Measurements from ENCODE around the gene PPP4R1. TPM values are rescaled to one million over a fixed set of nuclear protein-coding genes. Genes with fewer than 3 reads are reported as not detected.

The PPP4R1 gene
- total RNA-seq, 1 donor from 2014 or later = 151 TPM

GRCh38 chr18:9558387-9559064 is 55.8 kb downstream of the PPP4R1 start:
- peaks cover 13 to 57% (median 50%) of the 10 kb centered on the region in 3 donors for H3K36me3 ChIP-seq (ENCODE audit: control insufficient read depth in 3 of 3, insufficient read depth in 3 of 3, low read length in 3 of 3)
- H3K4me3 ChIP-seq (ENCODE audit: low read length in 3 of 3) = no peak overlapping the region
- H3K27ac ChIP-seq (ENCODE audit: low read depth, low read length) = no peak overlapping the region
- H3K27me3 ChIP-seq (ENCODE audit: control insufficient read depth in 3 of 3, insufficient read depth in 3 of 3, low read length in 3 of 3) = no peaks in the 10 kb centered on the region
- H3K9me3 ChIP-seq (ENCODE audit: control insufficient read depth in 3 of 3, low read length in 3 of 3) = no peaks in the 10 kb centered on the region
- no peaks in the 10 kb centered on the region for H3K4me1 ChIP-seq (ENCODE audit: control insufficient read depth in 3 of 3, insufficient read depth in 3 of 3, low read length in 3 of 3)
- no peak overlapping the region for H3K9ac ChIP-seq (ENCODE audit: low read depth in 1 of 3, low read length in 3 of 3)

GRCh38 chr18:9557250-9557943 is 57.0 kb downstream of the PPP4R1 start:
- Histone ChIP-seq H3K9ac (ENCODE audit: low read depth in 1 of 3, low read length in 3 of 3) (no peak overlapping the region), H3K9me3 (ENCODE audit: control insufficient read depth in 3 of 3, low read length in 3 of 3) (no peaks in the 10 kb centered on the region), H3K27ac (ENCODE audit: low read depth, low read length) (no peak overlapping the region), H3K27me3 (ENCODE audit: control insufficient read depth in 3 of 3, insufficient read depth in 3 of 3, low read length in 3 of 3) (no peaks in the 10 kb centered on the region), H3K4me1 (ENCODE audit: control insufficient read depth in 3 of 3, insufficient read depth in 3 of 3, low read length in 3 of 3) (no peaks in the 10 kb centered on the region), H3K36me3 (ENCODE audit: control insufficient read depth in 3 of 3, insufficient read depth in 3 of 3, low read length in 3 of 3) (peaks cover 14 to 60% (median 47%) of the 10 kb centered on the region in 3 donors), H3K4me3 (ENCODE audit: low read length in 3 of 3) (no peak overlapping the region)

- no peaks in the 10 kb centered on the region for H3K9me3 ChIP-seq (ENCODE audit: control insufficient read depth in 3 of 3, low read length in 3 of 3)
Measured at GRCh38 chr18:9552616-9553015, 61.7 kb downstream of the PPP4R1 start.

GRCh38 chr18:9552191-9552590 is 62.2 kb downstream of the PPP4R1 start:
- H3K4me1 ChIP-seq (ENCODE audit: control insufficient read depth in 3 of 3, insufficient read depth in 3 of 3, low read length in 3 of 3) = no peaks in the 10 kb centered on the region
- no peak overlapping the region for H3K27ac ChIP-seq (ENCODE audit: low read depth, low read length)
- no peaks in the 10 kb centered on the region for H3K9me3 ChIP-seq (ENCODE audit: control insufficient read depth in 3 of 3, low read length in 3 of 3)
- H3K36me3 ChIP-seq (ENCODE audit: control insufficient read depth in 3 of 3, insufficient read depth in 3 of 3, low read length in 3 of 3) = peaks cover 37 to 69% (median 50%) of the 10 kb centered on the region in 3 donors
- H3K4me3 ChIP-seq (ENCODE audit: low read length in 3 of 3) = no peak overlapping the region
- H3K9ac ChIP-seq (ENCODE audit: low read depth in 1 of 3, low read length in 3 of 3) = no peak overlapping the region
- H3K27me3 ChIP-seq (ENCODE audit: control insufficient read depth in 3 of 3, insufficient read depth in 3 of 3, low read length in 3 of 3) = no peaks in the 10 kb centered on the region

More at GRCh38 chr18:9552616-9553015, 61.7 kb downstream of the PPP4R1 start:
- H3K4me1 ChIP-seq (ENCODE audit: control insufficient read depth in 3 of 3, insufficient read depth in 3 of 3, low read length in 3 of 3) = no peaks in the 10 kb centered on the region
- H3K27me3 ChIP-seq (ENCODE audit: control insufficient read depth in 3 of 3, insufficient read depth in 3 of 3, low read length in 3 of 3) = no peaks in the 10 kb centered on the region
- H3K36me3 ChIP-seq (ENCODE audit: control insufficient read depth in 3 of 3, insufficient read depth in 3 of 3, low read length in 3 of 3) = peaks cover 34 to 69% (median 50%) of the 10 kb centered on the region in 3 donors
- no peak overlapping the region for H3K27ac ChIP-seq (ENCODE audit: low read depth, low read length)
- no peak overlapping the region for H3K4me3 ChIP-seq (ENCODE audit: low read length in 3 of 3)
- no peak overlapping the region for H3K9ac ChIP-seq (ENCODE audit: low read depth in 1 of 3, low read length in 3 of 3)

GRCh38 chr18:9550429-9550828 is 63.9 kb downstream of the PPP4R1 start:
- Histone ChIP-seq H3K4me1 (ENCODE audit: control insufficient read depth in 3 of 3, insufficient read depth in 3 of 3, low read length in 3 of 3) (no peaks in the 10 kb centered on the region), H3K27ac (ENCODE audit: low read depth, low read length) (no peak overlapping the region), H3K27me3 (ENCODE audit: control insufficient read depth in 3 of 3, insufficient read depth in 3 of 3, low read length in 3 of 3) (no peaks in the 10 kb centered on the region), H3K9ac (ENCODE audit: low read depth in 1 of 3, low read length in 3 of 3) (no peak overlapping the region), H3K36me3 (ENCODE audit: control insufficient read depth in 3 of 3, insufficient read depth in 3 of 3, low read length in 3 of 3) (peaks cover 44 to 74% (median 49%) of the 10 kb centered on the region in 3 donors), H3K4me3 (ENCODE audit: low read length in 3 of 3) (no peak overlapping the region), H3K9me3 (ENCODE audit: control insufficient read depth in 3 of 3, low read length in 3 of 3) (no peaks in the 10 kb centered on the region)

- Histone ChIP-seq H3K36me3 (ENCODE audit: control insufficient read depth in 3 of 3, insufficient read depth in 3 of 3, low read length in 3 of 3) (peaks cover 47 to 72% (median 49%) of the 10 kb centered on the region in 3 donors), H3K4me3 (ENCODE audit: low read length in 3 of 3) (no peak overlapping the region), H3K4me1 (ENCODE audit: control insufficient read depth in 3 of 3, insufficient read depth in 3 of 3, low read length in 3 of 3) (no peaks in the 10 kb centered on the region), H3K27ac (ENCODE audit: low read depth, low read length) (no peak overlapping the region), H3K9ac (ENCODE audit: low read depth in 1 of 3, low read length in 3 of 3) (no peak overlapping the region), H3K9me3 (ENCODE audit: control insufficient read depth in 3 of 3, low read length in 3 of 3) (no peaks in the 10 kb centered on the region), H3K27me3 (ENCODE audit: control insufficient read depth in 3 of 3, insufficient read depth in 3 of 3, low read length in 3 of 3) (no peaks in the 10 kb centered on the region)
Measured at GRCh38 chr18:9549405-9549804, 65.0 kb downstream of the PPP4R1 start.

- no peak overlapping the region for H3K4me3 ChIP-seq (ENCODE audit: low read length in 3 of 3)
- H3K27ac ChIP-seq (ENCODE audit: low read depth, low read length) = no peak overlapping the region
- H3K36me3 ChIP-seq (ENCODE audit: control insufficient read depth in 3 of 3, insufficient read depth in 3 of 3, low read length in 3 of 3) = peaks cover 40 to 61% (median 44%) of the 10 kb centered on the region in 3 donors
- H3K27me3 ChIP-seq (ENCODE audit: control insufficient read depth in 3 of 3, insufficient read depth in 3 of 3, low read length in 3 of 3) = no peaks in the 10 kb centered on the region
- H3K9ac ChIP-seq (ENCODE audit: low read depth in 1 of 3, low read length in 3 of 3) = no peak overlapping the region
- no peaks in the 10 kb centered on the region for H3K4me1 ChIP-seq (ENCODE audit: control insufficient read depth in 3 of 3, insufficient read depth in 3 of 3, low read length in 3 of 3)
- no peaks in the 10 kb centered on the region for H3K9me3 ChIP-seq (ENCODE audit: control insufficient read depth in 3 of 3, low read length in 3 of 3)
Measured at GRCh38 chr18:9547782-9548181, 66.6 kb downstream of the PPP4R1 start.

GRCh38 chr18:9546468-9546867 is 67.9 kb downstream of the PPP4R1 start:
- Histone ChIP-seq H3K9me3 (ENCODE audit: control insufficient read depth in 3 of 3, low read length in 3 of 3) (no peaks in the 10 kb centered on the region), H3K27ac (ENCODE audit: low read depth, low read length) (no peak overlapping the region), H3K9ac (ENCODE audit: low read depth in 1 of 3, low read length in 3 of 3) (no peak overlapping the region), H3K4me1 (ENCODE audit: control insufficient read depth in 3 of 3, insufficient read depth in 3 of 3, low read length in 3 of 3) (no peaks in the 10 kb centered on the region), H3K36me3 (ENCODE audit: control insufficient read depth in 3 of 3, insufficient read depth in 3 of 3, low read length in 3 of 3) (peaks cover 35 to 52% (median 36%) of the 10 kb centered on the region in 3 donors), H3K27me3 (ENCODE audit: control insufficient read depth in 3 of 3, insufficient read depth in 3 of 3, low read length in 3 of 3) (no peaks in the 10 kb centered on the region), H3K4me3 (ENCODE audit: low read length in 3 of 3) (no peak overlapping the region)

GRCh38 chr18:9545029-9545428 is 69.3 kb downstream of the PPP4R1 start:
- peaks cover 31 to 40% (median 37%) of the 10 kb centered on the region in 3 donors for H3K36me3 ChIP-seq (ENCODE audit: control insufficient read depth in 3 of 3, insufficient read depth in 3 of 3, low read length in 3 of 3)
- no peaks in the 10 kb centered on the region for H3K4me1 ChIP-seq (ENCODE audit: control insufficient read depth in 3 of 3, insufficient read depth in 3 of 3, low read length in 3 of 3)
- H3K9ac ChIP-seq (ENCODE audit: low read depth in 1 of 3, low read length in 3 of 3) = no peak overlapping the region
- no peak overlapping the region for H3K4me3 ChIP-seq (ENCODE audit: low read length in 3 of 3)
- no peaks in the 10 kb centered on the region for H3K9me3 ChIP-seq (ENCODE audit: control insufficient read depth in 3 of 3, low read length in 3 of 3)
- H3K27ac ChIP-seq (ENCODE audit: low read depth, low read length) = no peak overlapping the region
- H3K27me3 ChIP-seq (ENCODE audit: control insufficient read depth in 3 of 3, insufficient read depth in 3 of 3, low read length in 3 of 3) = no peaks in the 10 kb centered on the region

- Histone ChIP-seq H3K9ac (ENCODE audit: low read depth in 1 of 3, low read length in 3 of 3) (no peak overlapping the region), H3K4me1 (ENCODE audit: control insufficient read depth in 3 of 3, insufficient read depth in 3 of 3, low read length in 3 of 3) (no peaks in the 10 kb centered on the region), H3K36me3 (ENCODE audit: control insufficient read depth in 3 of 3, insufficient read depth in 3 of 3, low read length in 3 of 3) (peaks cover 21 to 29% (median 29%) of the 10 kb centered on the region in 3 donors), H3K27ac (ENCODE audit: low read depth, low read length) (no peak overlapping the region), H3K4me3 (ENCODE audit: low read length in 3 of 3) (no peak overlapping the region), H3K27me3 (ENCODE audit: control insufficient read depth in 3 of 3, insufficient read depth in 3 of 3, low read length in 3 of 3) (no peaks in the 10 kb centered on the region), H3K9me3 (ENCODE audit: control insufficient read depth in 3 of 3, low read length in 3 of 3) (no peaks in the 10 kb centered on the region)
Measured at GRCh38 chr18:9542924-9543323, 71.4 kb downstream of the PPP4R1 start.

All from skeletal muscle tissue (tissue), 4 donors.